ENCODE results near the gene COQ8A.
A peak's percentile ranks its signal among the peaks of the same experiment; 100 is the strongest.

Gene COQ8A

GRCh38 chr1:226940029-226940805 lies at the start of gene COQ8A:
COQ8A (plus strand) TSS chr1:226940294; CDS start chr1:226961386, 21,092 bp downstream.
- peak; percentile 96 to 99 (median 97) for DNase-seq (ENCODE audit: low read depth in 3 of 3)

GRCh38 chr1:226890331-226891108 lies 49.6 kb upstream of the COQ8A start:
- no peak for DNase-seq (ENCODE audit: low read depth in 3 of 3)

- DNase-seq (ENCODE audit: low read depth in 3 of 3), result no peak
Observed at GRCh38 chr1:226891346-226891745, 48.7 kb upstream of the COQ8A start.

- no peak for DNase-seq (ENCODE audit: low read depth in 3 of 3)
Observed at GRCh38 chr1:226891846-226892523, 48.1 kb upstream of the COQ8A start.

- no peak for DNase-seq (ENCODE audit: low read depth in 3 of 3)
Observed at GRCh38 chr1:226892524-226892875, 47.6 kb upstream of the COQ8A start.

- DNase-seq (ENCODE audit: low read depth in 3 of 3), result no peak
Observed at GRCh38 chr1:226893936-226894335, 46.2 kb upstream of the COQ8A start.

GRCh38 chr1:226894826-226895225 lies 45.3 kb upstream of the COQ8A start:
- DNase-seq (ENCODE audit: low read depth in 3 of 3), result no peak

- no peak for DNase-seq (ENCODE audit: low read depth in 3 of 3)
Observed at GRCh38 chr1:226895644-226896043, 44.5 kb upstream of the COQ8A start.

- no peak for DNase-seq (ENCODE audit: low read depth in 3 of 3)
Observed at GRCh38 chr1:226898246-226898645, 41.8 kb upstream of the COQ8A start.

GRCh38 chr1:226901421-226901820 lies 38.7 kb upstream of the COQ8A start:
- DNase-seq (ENCODE audit: low read depth in 3 of 3), result no peak

GRCh38 chr1:226902601-226903000 lies 37.5 kb upstream of the COQ8A start:
- no peak for DNase-seq (ENCODE audit: low read depth in 3 of 3)

- DNase-seq (ENCODE audit: low read depth in 3 of 3), result no peak
Observed at GRCh38 chr1:226903819-226904716, 36.0 kb upstream of the COQ8A start.

- no peak for DNase-seq (ENCODE audit: low read depth in 3 of 3)
Observed at GRCh38 chr1:226904772-226905171, 35.3 kb upstream of the COQ8A start.

- DNase-seq (ENCODE audit: low read depth in 3 of 3), result no peak
Observed at GRCh38 chr1:226908419-226908818, 31.7 kb upstream of the COQ8A start.

GRCh38 chr1:226908913-226909312 lies 31.2 kb upstream of the COQ8A start:
- DNase-seq (ENCODE audit: low read depth in 3 of 3), result no peak

GRCh38 chr1:226912587-226913176 lies 27.4 kb upstream of the COQ8A start:
- peak in 2 of 3 experiments; percentile 15 to 34 for DNase-seq (ENCODE audit: low read depth in 3 of 3)

- no peak for DNase-seq (ENCODE audit: low read depth in 3 of 3)
Observed at GRCh38 chr1:226915672-226915995, 24.5 kb upstream of the COQ8A start.

- no peak for DNase-seq (ENCODE audit: low read depth in 3 of 3)
Observed at GRCh38 chr1:226916497-226916896, 23.6 kb upstream of the COQ8A start.

- DNase-seq (ENCODE audit: low read depth in 3 of 3), result no peak
Observed at GRCh38 chr1:226919587-226919986, 20.5 kb upstream of the COQ8A start.

GRCh38 chr1:226919995-226920394 lies 20.1 kb upstream of the COQ8A start:
- no peak for DNase-seq (ENCODE audit: low read depth in 3 of 3)

- no peak for DNase-seq (ENCODE audit: low read depth in 3 of 3)
Observed at GRCh38 chr1:226920446-226920894, 19.6 kb upstream of the COQ8A start.
